Suprapubic skin (tissue), 3 donors: ENCODE measurements around the gene NKX2-8.

Experiments
- POLR2A ChIP-seq, 2 donors: fragments of 450-650 bp; IDR thresholded peaks; one replicate each; pipeline ENCODE4 v1.6.1; 2017; ENCODE audit warnings: antibody characterized with exemption in 2 of 2, mild to moderate bottlenecking in 2 of 2, moderate library complexity in 2 of 2
- TF ChIP-seq, protein P1 (sequence below), 2 donors: fragments of 200-600 bp in 1 of 2; fragments of 450-650 bp in 1 of 2; sonication (generic) in 1 of 2; IDR thresholded peaks; one replicate each; pipeline ENCODE4 v1.5.1; 2016 to 2019; ENCODE audit warnings: antibody characterized with exemption in 2 of 2, mild to moderate bottlenecking in 1 of 2, moderate library complexity in 1 of 2

DNA sequence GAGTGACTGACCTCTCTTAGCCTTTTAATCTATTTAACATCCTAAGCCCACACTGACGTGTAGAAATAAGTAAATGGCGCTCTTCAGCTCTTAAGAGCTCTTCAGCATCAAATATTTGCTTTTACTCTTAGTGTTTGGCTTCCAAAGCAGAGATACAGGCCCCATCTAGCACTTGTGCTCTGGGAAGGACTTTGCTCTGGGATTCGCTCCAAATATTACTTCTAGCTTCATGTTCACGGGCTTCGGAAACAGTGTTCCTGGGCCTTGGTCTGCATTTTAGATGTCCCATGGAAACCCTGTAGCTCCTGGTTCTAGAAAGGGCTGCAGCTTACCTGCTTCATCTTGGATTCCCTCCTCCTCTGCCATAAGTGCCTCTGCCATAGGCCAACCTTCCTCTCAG is 2.7 kb upstream of the NKX2-8 start:
- TF ChIP-seq POLR2A (IDR thresholded peaks at IDR 0.05): no peak
- TF ChIP-seq, protein P1, sequence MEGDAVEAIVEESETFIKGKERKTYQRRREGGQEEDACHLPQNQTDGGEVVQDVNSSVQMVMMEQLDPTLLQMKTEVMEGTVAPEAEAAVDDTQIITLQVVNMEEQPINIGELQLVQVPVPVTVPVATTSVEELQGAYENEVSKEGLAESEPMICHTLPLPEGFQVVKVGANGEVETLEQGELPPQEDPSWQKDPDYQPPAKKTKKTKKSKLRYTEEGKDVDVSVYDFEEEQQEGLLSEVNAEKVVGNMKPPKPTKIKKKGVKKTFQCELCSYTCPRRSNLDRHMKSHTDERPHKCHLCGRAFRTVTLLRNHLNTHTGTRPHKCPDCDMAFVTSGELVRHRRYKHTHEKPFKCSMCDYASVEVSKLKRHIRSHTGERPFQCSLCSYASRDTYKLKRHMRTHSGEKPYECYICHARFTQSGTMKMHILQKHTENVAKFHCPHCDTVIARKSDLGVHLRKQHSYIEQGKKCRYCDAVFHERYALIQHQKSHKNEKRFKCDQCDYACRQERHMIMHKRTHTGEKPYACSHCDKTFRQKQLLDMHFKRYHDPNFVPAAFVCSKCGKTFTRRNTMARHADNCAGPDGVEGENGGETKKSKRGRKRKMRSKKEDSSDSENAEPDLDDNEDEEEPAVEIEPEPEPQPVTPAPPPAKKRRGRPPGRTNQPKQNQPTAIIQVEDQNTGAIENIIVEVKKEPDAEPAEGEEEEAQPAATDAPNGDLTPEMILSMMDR (IDR thresholded peaks at IDR 0.05): no peak
